GM06990 (cell line): ENCODE data around the gene PRPF40B.

Experiments used
- DNase-seq: peaks from one replicate; pipeline ENCODE4 v3.0.0-alpha.2; 2011; ENCODE audit not compliant: insufficient read length; ENCODE audit errors: extremely low read depth
- H3K27me3 ChIP-seq: replicated peaks from 2 replicates; pipeline ENCODE4 v1.6.0; 2011; ENCODE audit warnings: low read length; ENCODE audit not compliant: control insufficient read depth, insufficient read depth
- H3K36me3 ChIP-seq: 2 replicates; pipeline ENCODE4 v1.5.1; 2011; ENCODE audit warnings: low read length; ENCODE audit not compliant: control insufficient read depth, insufficient read depth
- H3K4me3 ChIP-seq: replicated peaks from 2 replicates; pipeline ENCODE4 v1.5.1; 2011; ENCODE audit warnings: low read depth, mild to moderate bottlenecking, control low read depth, low read length
- TF ChIP-seq, protein P1 (sequence below): IDR thresholded peaks from 2 replicates; pipeline ENCODE4 v1.5.1; 2011; ENCODE audit warnings: low read length, control low read depth, mild to moderate bottlenecking, inconsistent platforms; ENCODE audit not compliant: insufficient read depth, poor library complexity, severe bottlenecking

The PRPF40B gene

DNA sequence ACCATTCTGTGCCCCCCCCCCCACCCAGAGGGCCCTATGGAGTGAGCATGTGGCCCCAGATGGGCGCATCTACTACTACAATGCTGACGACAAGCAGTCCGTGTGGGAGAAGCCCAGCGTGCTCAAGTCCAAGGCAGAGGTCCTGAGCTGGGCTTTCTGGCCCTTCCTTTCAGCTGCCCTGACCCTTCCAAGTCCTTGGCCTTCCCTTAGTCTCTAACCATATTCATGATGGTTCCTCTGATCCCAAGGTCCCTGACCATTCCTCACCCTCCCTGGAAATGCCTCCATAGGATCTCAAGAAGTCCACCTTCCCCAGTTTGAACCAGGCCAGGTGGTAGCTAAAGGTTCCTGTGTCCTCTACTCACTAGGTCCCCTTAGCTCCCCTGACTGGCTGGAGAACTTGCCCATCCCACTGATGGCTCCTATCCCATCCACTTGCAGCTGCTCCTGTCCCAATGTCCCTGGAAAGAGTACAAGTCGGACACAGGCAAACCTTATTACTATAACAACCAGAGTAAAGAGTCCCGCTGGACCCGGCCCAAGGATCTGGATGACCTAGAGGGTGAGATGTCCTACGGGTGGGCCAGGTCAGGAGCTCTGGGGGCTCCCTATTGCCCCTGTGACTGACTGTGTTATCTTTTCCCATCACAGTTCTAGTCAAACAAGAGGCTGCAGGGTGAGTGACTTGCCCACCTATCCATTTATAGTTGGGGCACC lies 9.8 kb downstream of the PRPF40B start:
- DNase-seq, result no peak
- Histone ChIP-seq H3K4me3 (no peak overlapping the region), H3K36me3 (peaks cover 1% of the 10 kb centered on the region), H3K27me3 (no peaks in the 10 kb centered on the region)
- TF ChIP-seq, protein P1, sequence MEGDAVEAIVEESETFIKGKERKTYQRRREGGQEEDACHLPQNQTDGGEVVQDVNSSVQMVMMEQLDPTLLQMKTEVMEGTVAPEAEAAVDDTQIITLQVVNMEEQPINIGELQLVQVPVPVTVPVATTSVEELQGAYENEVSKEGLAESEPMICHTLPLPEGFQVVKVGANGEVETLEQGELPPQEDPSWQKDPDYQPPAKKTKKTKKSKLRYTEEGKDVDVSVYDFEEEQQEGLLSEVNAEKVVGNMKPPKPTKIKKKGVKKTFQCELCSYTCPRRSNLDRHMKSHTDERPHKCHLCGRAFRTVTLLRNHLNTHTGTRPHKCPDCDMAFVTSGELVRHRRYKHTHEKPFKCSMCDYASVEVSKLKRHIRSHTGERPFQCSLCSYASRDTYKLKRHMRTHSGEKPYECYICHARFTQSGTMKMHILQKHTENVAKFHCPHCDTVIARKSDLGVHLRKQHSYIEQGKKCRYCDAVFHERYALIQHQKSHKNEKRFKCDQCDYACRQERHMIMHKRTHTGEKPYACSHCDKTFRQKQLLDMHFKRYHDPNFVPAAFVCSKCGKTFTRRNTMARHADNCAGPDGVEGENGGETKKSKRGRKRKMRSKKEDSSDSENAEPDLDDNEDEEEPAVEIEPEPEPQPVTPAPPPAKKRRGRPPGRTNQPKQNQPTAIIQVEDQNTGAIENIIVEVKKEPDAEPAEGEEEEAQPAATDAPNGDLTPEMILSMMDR, result no peak

DNA sequence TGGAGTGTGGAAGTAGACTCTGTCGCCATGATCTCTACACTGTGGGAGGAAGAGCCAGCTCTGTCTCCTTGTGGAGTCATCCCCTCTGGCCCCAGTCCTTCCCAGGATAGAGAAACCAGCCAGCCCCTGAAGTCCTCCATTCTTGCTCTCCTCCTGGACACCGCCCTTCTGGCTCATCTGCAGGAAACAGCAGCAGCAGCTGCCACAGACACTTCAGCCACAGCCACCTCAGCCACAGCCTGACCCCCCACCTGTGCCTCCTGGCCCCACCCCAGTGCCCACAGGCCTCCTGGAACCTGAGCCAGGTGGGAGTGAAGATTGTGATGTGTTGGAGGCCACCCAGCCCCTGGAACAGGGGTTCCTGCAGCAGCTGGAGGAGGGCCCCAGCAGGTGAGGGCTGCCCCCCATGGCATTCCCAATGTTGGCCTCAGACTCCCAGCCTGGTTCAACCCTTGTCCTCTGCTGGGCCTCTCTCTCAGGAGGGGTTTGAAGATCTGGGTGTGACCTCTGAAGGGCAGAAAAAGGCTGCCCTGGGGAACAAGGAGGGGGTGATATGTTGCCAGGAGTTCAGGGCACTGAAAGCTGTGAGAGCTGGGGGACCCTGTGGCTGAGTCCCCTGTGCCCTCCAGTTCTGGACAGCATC lies 10.5 kb downstream of the PRPF40B start:
- H3K27me3 ChIP-seq, result no peaks in the 10 kb centered on the region
- DNase-seq, result no peak
- H3K36me3 ChIP-seq, result peaks cover 1% of the 10 kb centered on the region
- TF ChIP-seq, protein P1, result no peak
- H3K4me3 ChIP-seq, result no peak overlapping the region

DNA sequence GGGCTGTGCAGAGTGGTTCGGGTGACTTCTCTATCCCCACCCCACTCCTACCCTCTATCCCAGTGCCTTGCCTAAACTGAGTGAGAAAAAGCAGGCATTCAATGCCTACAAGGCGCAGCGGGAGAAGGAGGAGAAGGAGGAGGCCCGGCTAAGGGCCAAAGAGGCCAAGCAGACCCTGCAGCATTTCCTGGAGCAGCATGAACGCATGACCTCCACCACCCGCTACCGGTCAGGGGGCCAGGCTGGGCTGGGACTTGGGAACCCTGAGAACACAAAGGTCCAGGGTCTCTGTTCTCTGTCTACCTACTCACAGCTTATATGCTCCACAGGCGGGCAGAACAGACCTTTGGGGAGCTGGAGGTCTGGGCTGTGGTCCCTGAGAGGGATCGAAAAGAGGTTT lies 11.7 kb downstream of the PRPF40B start:
- TF ChIP-seq, protein P1, result no peak
- no peak for DNase-seq
- Histone ChIP-seq H3K4me3 (no peak overlapping the region), H3K27me3 (no peaks in the 10 kb centered on the region), H3K36me3 (peaks cover 1% of the 10 kb centered on the region)

DNA sequence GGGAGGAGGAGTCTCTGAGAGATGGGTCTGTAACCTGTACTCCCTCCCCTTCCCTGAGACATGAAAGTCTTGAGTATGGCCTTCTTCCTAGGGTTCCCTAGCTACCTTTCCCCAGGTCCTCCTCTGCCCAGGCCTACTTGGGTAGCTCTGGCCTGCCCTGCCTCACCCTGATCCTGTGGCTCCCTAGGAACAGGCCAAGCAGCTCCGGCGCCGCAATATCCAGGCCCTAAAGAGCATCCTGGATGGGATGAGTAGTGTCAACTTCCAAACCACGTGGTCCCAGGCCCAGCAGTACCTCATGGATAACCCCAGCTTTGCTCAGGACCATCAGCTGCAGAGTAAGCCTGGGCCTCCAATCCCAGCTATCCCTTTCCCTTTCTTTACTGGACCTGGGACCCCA lies 12.3 kb downstream of the PRPF40B start:
- DNase-seq, result no peak
- peaks cover 1% of the 10 kb centered on the region for H3K36me3 ChIP-seq
- TF ChIP-seq, protein P1, result no peak
- no peak overlapping the region for H3K4me3 ChIP-seq
- no peaks in the 10 kb centered on the region for H3K27me3 ChIP-seq

DNA sequence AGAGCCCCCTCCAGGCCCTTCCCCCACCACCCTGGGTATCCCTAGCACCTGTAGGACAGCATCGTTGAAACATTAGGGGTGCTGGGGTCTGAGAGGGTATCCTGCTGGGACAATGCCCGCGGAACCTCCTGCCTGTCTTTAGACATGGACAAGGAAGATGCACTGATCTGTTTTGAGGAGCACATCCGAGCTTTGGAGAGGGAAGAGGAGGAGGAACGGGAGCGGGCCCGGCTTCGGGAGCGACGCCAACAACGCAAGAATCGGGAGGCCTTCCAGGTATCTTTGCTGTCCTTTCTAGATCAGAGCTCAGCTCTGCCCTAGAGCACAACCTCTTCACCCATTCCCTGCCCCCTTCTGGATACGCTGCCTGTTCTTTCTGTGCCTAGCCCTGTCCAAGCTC lies 13.2 kb downstream of the PRPF40B start:
- Histone ChIP-seq H3K4me3 (no peak overlapping the region), H3K27me3 (no peaks in the 10 kb centered on the region), H3K36me3 (peaks cover 6% of the 10 kb centered on the region)
- TF ChIP-seq, protein P1, result no peak
- DNase-seq, result no peak
